HG02885 (cell line): ENCODE measurements around the gene OLA1.

Experiments used
- ATAC-seq: cut with Tn5 transposase; IDR thresholded peaks from one replicate; pipeline ENCODE4 v1.9.1; 2021; ENCODE audit warnings: mild to moderate bottlenecking; ENCODE audit not compliant: unreplicated experiment, poor library complexity

The OLA1 gene

GRCh38 chr2:174227748-174228147 lies 20.6 kb downstream of the OLA1 start:
- ATAC-seq: no peak

- no peak for ATAC-seq
Observed at GRCh38 chr2:174224665-174225288, 23.6 kb downstream of the OLA1 start.

GRCh38 chr2:174224125-174224524 lies 24.2 kb downstream of the OLA1 start:
- no peak for ATAC-seq

- no peak for ATAC-seq
Observed at GRCh38 chr2:174223388-174223787, 24.9 kb downstream of the OLA1 start.

- ATAC-seq: no peak
Observed at GRCh38 chr2:174222154-174222553, 26.2 kb downstream of the OLA1 start.

- no peak for ATAC-seq
Observed at GRCh38 chr2:174219321-174219720, 29.0 kb downstream of the OLA1 start.

GRCh38 chr2:174218773-174219172 lies 29.6 kb downstream of the OLA1 start:
- no peak for ATAC-seq

GRCh38 chr2:174217869-174218268 lies 30.5 kb downstream of the OLA1 start:
- ATAC-seq: no peak

- no peak for ATAC-seq
Observed at GRCh38 chr2:174211954-174212353, 36.4 kb downstream of the OLA1 start.

- ATAC-seq: no peak
Observed at GRCh38 chr2:174210862-174211261, 37.5 kb downstream of the OLA1 start.

- no peak for ATAC-seq
Observed at GRCh38 chr2:174209325-174209724, 39.0 kb downstream of the OLA1 start.

- ATAC-seq: no peak
Observed at GRCh38 chr2:174208026-174208425, 40.3 kb downstream of the OLA1 start.

GRCh38 chr2:174205562-174205961 lies 42.8 kb downstream of the OLA1 start:
- ATAC-seq: no peak

- no peak for ATAC-seq
Observed at GRCh38 chr2:174202188-174202587, 46.1 kb downstream of the OLA1 start.

- ATAC-seq: no peak
Observed at GRCh38 chr2:174198846-174199564, 49.3 kb downstream of the OLA1 start.

GRCh38 chr2:174195253-174195652 lies 53.1 kb downstream of the OLA1 start:
- ATAC-seq: no peak

GRCh38 chr2:174193737-174194136 lies 54.6 kb downstream of the OLA1 start:
- ATAC-seq: no peak

GRCh38 chr2:174192664-174193063 lies 55.7 kb downstream of the OLA1 start:
- no peak for ATAC-seq

- no peak for ATAC-seq
Observed at GRCh38 chr2:174191342-174192074, 56.8 kb downstream of the OLA1 start.

GRCh38 chr2:174184915-174185314 lies 63.4 kb downstream of the OLA1 start:
- ATAC-seq: no peak

- ATAC-seq: no peak
Observed at GRCh38 chr2:174184504-174184903, 63.8 kb downstream of the OLA1 start.
